Peyer's patch (tissue), 4 donors: ENCODE measurements around the gene VPS8.

Source experiments
- CTCF ChIP-seq, 6 experiments: fragments of 450-650 bp in 4 of 6; fragments of 200-600 bp in 2 of 6; sonication (generic) in 1 of 6; IDR thresholded peaks; one replicate each; pipeline ENCODE4 v1.5.1; 2017 to 2019; ENCODE audit warnings: antibody characterized with exemption in 6 of 6, mild to moderate bottlenecking in 3 of 6, moderate library complexity in 1 of 6
- POLR2A ChIP-seq, 2 donors: fragments of 450-650 bp; IDR thresholded peaks; one replicate each; pipeline ENCODE4 v1.5.1; 2017; ENCODE audit warnings: antibody characterized with exemption in 2 of 2, mild to moderate bottlenecking in 2 of 2, moderate library complexity in 2 of 2

GRCh38 chr3:184813357-184813756 is 1.4 kb downstream of the VPS8 start:
- no peak for TF ChIP-seq POLR2A (IDR thresholded peaks at IDR 0.05)
- no peak for TF ChIP-seq CTCF (IDR thresholded peaks at IDR 0.05)
